Nucleus accumbens (tissue), 56 donors: ENCODE measurements around the gene RAPGEF6.
A peak's percentile ranks its signal among the peaks of the same experiment; 100 is the strongest.
"Not testable (repeated sequence)": the region's sequence is repeated elsewhere in the genome, so short reads cannot be mapped to it uniquely, and the experiment has no call there.

Experiments used
- DNase-seq, 56 donors: peaks; one replicate each; lab custom pipeline; 2025; lab: John Stamatoyannopoulos, UW

RAPGEF6 gene

DNA sequence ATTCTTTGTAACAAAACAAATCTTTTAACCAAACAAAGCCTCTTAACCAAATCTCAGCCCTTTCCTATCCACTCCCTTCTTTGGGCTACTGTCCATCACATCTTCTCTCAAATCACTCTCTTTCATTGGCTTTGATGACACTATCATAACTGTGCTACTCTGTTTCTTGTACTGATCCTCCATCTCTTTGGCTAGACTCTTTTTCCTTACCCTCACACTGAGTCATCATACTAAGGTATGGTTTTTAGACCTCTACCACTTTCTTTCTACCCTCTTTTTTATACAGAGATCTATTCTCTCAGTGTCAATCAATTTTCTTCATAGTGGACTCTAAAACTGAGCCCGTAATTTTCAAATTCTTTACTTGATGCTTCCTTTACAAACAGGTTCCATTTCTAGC lies 174.9 kb downstream of the RAPGEF6 start:
- DNase-seq: no peak

DNA sequence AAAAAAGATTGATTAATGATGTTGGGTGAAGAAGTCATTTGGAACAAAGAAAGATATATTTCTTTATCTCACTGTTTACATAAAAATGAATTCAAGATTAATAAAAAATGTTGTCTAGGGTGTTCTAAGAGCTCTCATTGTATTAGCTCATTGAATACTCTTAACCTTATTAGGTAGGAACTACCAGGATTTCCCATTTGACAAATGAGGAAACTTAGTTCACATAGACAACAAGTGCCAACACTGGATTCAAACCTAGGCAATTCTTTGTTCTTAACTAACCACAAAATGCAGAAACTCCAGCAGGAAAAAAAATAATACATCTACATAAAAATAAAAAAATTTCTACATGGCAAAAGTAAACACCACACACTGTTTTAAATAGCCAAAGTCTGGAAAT lies 175.8 kb downstream of the RAPGEF6 start:
- DNase-seq: no peak

DNA sequence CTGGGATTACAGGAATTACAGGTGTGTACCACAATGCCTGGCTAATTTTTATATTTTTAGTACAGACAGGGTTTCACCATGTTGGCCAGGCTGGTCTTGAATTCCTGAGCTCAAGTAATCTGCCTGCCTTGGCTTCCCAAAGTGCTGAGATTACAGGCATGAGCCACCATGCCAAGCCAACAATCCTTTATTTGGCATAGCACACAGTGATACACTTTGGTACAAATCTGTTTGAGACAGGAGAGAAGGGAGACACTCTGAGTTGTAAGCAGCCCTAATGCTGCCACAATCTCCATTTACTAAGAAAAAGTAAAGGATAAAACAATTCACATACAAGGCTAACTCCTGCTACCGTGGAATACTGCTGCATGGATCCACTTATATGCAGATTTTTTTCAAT lies 177.8 kb downstream of the RAPGEF6 start:
- DNase-seq: no peak

DNA sequence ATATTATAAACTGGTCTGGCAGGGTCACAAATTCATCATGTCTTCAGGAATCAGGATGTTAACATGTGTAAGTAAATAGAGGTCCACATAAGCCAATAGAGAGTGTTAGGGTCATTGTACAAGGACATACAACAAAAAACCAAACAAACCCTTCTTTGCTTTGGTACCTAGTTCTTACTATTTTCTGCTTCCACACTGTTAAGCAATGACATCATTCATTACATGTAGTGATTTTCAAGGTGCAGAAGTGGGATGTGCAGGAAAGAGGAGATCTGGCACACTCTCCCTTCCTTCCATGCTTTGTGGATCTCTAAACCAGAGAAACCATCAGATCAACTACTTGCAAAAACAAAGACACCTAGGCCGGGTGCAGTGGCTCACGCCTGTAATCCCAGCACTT lies 184.1 kb downstream of the RAPGEF6 start:
- no peak for DNase-seq

DNA sequence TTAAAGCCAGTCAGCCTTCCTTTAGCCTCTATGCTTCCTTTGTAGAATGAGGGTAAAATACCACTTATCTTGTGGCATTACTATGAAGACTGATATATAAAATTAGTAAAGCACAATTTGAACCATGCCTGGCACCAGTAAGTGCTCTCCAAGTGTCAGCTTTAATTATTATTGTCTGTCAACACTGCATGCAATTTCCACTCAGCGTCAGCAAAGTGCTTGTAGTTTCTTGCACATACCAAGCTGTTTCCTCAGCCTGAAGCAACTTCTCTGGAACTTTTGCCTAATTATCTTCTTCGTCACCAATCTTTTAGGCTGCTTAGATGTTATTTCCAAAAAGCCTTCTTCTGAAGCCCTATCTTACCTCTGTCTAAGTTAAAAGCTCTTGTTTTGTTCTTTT lies 193.8 kb downstream of the RAPGEF6 start:
- DNase-seq: no peak

DNA sequence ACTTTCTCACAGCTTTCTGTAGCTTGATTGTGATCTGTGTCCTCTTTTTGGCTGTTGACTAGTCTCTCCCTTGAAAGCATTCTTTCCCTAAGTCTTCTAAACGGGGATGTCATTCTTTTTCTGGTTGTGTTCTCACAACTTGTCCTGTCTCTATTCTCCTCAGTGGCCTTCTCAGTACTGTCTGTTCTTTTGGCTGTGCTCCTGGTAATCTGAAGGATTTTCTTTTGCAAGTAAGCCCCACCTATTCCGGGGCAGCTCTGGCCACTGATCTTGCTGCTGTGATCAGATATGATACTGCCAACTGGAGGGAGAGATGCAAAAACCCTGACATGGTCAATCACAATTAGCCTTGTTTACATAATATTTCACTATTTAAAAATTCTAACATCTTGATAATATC lies 198.9 kb downstream of the RAPGEF6 start:
- peak in 1 of 56 donors; percentile 2 for DNase-seq

DNA sequence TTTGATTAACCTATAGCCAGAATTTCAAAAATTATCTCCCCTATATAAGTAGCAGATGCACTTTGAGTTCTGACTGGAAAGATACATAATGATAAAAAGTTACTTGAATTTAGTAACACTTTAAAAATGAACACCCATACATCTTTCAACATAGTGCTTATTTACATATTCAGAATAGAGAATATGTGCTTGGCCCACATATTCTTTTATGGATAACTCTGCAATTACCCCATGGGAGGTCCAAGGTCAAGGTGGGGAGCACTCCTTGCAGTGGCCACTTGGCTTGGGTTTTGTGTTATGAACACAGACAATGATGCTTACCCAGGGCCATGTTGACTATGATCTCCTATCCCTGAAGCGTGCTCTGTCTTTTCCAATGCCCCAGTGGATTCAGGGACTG lies 201.9 kb downstream of the RAPGEF6 start:
- DNase-seq: no peak

DNA sequence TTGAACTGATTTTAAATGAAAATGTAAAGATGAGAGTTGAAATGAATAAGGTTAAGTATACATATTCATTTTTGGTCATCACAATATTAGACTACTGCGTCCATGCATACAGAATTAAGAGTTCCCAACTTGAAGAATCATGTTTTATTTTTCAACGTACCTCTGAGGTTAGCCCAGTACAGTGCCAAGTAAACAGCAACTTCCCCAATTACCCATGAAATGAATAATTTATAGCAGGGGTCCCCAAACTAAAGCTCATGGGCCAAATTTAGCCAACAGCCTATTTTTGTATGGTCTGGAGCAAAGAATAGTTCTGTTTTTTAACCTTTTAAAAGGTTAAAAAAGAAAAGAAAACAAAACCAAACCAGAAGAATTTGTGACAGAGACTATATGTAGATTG lies 203.2 kb downstream of the RAPGEF6 start:
- DNase-seq: no peak

DNA sequence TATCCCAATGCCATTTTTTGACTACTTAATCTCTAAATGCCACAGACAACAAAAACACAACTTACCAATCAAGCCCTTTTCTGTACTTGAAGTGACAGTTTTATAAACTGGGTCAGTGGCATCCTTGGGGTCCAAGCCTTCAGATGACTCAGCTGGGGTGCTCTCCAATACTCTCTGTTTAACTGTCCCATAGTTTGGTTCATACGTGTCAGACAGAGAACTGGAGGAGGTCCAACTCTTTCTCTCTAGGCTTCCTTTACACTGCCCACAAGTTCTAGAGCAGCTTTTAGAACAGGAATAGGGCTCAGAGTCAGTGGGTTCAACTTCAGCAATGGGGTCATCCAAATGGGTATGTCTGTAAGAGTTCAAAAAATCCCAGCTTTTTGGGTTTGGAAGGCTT lies 204.2 kb downstream of the RAPGEF6 start:
- DNase-seq: no peak

DNA sequence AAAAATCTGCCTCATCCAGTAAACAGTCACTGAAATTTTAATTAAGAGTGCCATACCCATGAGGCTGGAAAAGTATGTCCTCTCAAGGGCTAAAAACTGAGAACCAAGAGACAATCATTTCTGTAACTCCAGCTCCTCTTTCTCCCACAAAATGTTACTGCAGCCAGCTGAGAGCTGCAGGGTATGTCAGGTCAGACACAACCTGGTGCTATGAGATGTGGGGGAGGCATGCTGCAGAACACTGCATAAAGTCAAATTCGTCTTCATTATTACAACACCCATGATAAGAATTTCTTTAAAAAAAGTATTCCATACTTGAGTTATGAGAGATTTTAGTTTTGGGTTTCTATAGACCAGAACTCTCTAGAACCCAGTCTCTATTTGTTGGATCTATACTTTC lies 209.0 kb downstream of the RAPGEF6 start:
- DNase-seq: peak in 6 of 56 donors; percentile 2 to 29 (median 20)

DNA sequence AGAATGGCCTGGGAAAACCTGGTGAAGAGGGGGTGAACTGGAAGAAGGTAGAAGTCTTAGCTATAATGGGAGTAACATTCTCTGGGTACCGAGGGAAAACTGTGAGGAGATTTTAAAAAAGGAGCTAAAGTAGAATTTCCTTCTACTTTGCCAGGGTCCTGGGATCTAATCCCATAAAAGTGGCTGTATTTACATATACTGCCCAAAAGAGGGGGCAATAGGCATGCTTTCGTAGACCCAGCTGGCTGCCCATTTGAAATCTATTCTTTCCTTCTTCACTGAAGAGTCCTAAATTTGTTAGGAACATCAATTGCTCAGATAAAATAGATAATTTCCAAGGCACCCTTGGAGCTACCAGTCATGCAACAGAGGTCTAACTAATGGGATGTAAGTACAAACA lies 212.0 kb downstream of the RAPGEF6 start:
- no peak for DNase-seq

DNA sequence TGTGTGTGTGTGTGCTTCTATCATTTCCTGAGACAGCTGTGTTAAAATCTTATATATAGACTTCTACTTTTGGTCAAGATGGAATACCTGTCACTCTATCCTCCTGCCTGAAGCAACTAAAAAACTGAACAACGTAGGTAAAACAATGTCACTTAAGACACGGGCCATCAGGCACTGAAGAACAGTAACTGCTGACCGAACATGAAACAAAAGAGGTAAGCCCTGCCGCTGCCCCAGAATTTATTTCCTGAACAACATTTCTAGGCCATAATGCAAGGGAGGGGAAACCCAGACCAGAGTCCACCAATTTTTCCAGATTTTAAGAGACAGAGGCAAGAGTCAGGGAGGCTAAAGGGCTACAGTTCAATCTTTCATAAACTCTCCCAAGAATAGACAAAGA lies 215.2 kb downstream of the RAPGEF6 start:
- DNase-seq: no peak

DNA sequence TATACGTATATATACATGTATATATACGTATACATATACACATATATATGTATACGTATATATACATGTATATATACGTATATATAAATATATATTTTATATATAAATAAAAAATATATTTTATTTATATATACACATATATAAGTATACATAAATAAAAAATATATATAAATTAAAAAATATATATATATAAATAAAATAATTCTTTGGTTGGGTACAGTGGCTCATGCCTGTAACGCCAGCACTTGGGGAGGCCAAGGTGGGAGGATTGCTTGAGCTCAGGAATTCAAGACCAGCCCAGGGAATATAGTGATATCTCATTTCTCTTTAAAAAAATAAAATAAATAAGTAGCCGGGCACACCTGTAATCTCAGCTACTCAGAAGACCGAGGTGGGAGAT lies 216.2 kb downstream of the RAPGEF6 start:
- no peak for DNase-seq

DNA sequence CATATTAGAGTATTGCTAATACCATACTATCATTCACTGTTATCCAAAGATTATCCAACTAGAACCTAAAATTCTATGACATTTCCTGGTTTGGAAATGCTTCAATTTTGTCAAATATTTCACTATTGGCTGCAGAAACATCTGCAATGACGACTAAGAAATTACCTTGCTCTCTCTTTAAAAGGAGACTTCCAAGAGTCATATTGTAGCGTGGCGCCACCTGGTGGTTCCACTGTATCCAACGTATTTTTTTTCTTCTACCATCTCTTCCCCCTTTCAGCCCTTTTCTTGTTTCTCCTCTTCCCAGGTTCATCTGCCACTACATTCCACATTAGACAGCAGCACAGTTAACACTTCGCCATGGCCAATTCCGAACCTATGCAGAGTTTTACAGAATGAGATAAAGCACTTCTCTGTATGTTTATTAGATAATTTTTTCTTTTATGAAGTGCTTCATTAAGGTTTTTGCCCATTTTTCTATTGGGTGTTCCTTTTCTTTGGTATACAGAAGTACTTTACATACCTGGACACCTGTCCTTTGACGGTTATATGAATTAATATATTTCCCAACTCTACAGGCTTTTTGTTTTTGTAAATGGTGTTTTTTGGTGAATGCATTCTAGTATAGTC lies 217.7 kb downstream of the RAPGEF6 start:
- peak in 49 of 56 donors; percentile 4 to 89 (median 47) for DNase-seq

DNA sequence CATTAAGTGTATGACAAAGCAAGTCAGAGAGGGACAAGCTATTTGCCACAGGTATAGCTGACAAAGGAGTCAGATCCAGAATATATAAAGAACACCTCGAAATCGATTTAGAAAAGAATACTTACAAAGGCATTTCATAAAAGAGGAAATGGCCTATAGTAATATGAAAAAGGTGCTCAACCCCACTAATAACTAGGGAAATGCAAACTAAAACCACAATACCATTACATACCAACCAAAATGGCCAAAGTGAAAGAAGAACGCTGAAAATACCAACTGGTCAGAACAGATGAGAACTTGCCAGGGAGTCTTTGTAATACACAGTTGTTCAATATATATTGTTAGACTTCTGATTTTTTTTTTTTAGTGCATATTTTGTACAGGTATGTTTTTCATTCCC lies 218.3 kb downstream of the RAPGEF6 start:
- DNase-seq: no peak

DNA sequence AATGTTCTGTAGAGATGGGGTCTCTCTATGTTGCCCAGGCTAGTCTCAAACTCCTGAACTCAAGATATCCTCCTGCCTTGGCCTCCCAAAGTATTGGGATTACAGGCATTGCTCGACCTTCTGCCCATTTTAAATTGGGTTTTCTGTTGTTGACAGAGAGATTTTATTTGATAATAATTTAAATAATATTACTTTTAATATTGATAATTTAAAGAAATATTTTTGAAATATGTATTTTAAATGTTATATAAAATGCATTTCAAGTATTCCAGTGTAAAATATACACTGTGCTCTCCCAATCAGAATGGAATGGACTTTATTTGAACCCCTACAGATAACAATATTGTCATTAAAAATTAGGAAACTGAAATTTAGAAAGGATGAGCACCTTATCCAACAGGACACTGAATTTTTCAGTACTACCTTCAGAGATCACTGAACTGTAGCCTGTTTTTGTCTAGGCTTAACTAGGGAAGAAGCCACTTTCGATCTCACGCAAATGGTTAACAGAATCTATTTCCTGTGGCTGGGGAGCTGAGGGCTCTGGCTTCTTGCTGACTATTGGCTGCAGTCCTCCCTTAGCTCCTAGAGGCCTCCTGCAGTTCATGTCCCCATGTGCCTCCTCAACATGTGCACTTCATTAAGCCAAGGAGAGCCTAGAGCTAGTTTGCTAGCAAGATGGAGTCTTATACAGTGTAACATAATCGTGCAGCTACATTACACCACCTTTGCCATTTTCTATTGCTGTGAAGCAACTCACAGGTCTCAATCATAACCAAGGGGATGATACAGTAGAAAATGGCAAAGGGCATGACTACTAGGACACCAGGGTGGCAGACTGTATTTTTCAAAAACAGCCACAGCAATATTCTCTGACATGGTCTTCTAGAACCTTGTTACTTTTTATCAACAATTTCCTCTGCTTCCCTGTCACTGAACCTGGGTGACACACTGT lies 221.1 kb downstream of the RAPGEF6 start:
- DNase-seq: no peak

DNA sequence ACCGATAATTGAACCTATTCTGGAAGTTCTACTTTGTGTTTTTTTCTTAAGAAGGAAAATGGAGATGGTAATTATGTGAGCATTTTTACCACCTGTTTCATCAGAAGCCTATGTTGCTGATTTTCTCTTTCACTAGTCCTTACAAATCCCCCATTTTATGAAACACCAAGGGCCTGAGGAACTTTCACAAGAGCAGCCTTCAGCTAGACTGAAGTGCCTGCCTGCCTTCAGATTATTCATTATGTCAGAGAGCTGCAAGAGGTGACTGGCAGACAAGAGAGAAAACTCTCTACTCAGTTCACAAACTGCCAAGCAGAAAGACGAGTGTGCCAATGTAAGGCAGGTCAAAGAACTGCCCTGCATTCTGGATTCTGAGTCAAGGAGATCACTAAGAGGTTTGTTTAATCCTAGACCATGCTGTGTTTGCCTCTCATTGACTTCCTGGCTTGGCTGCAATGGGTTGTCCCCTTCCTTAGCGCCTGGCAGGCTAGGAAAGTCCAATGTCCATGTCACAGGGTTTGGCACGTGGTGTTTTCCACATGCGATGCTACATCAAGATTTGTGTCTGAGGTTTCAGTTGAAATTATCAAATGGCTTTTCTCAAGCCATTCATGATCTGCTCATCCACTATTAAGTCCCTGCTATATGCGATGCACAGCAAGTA lies 227.9 kb downstream of the RAPGEF6 start:
- peak in 2 of 56 donors; percentile 6 to 11 for DNase-seq

DNA sequence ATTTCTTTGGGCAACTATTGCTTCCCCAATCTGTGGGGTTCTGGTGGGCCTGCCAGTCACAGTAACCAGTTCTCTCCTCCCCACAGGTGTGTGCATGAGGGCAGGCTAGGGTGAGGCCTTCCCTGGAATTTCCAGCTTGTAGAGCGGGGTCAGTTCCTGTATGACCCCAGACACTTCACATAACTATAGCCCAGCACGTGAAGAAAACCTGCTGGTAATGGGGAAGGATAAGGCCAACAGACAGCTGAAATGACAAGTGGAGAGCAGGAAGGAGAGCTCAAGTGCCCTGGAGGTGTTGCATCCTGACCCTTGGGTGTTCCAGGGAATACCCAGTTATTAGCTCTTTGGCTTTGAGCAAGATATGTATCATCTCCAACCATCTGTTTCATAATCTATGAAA lies 229.0 kb downstream of the RAPGEF6 start:
- DNase-seq: no peak

DNA sequence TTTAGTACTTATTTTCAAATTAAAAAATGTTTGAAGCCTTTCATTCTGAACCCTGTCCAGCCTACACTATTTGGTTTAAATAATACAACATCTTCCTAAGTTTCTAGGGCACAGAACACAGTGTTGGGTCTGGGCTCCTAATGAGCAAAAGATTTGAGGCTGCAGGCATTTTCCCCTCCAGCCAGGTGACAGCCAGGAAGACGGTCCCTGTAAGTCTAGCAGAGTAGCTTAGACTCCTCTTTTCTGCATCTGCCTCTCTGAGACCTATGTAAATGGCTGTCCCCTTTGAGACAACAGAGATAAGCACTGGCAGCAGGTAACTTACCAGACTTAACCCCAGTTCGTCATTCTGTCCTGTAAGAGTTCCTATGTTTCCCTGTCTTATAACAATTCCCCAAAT lies 229.4 kb downstream of the RAPGEF6 start:
- no peak for DNase-seq

DNA sequence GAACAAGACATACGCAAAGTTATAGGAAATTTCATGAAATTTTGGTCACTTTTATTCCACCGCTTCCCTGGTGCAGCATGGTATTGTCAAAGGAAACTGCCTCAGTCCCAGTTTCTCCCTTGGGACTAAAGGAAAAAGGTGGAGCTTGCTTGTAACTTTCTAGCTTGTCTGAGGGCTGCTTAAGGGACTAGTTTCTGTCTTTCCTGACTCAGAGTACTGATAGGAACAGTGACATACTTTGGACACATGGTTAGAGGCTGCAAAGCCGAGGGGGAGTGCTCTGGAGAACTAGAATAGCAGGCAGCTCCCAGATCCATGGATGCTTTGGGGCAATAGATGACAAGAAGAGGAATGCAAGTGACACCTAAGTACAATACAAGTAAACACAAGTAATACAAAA lies 234.4 kb downstream of the RAPGEF6 start:
- no peak for DNase-seq

DNA sequence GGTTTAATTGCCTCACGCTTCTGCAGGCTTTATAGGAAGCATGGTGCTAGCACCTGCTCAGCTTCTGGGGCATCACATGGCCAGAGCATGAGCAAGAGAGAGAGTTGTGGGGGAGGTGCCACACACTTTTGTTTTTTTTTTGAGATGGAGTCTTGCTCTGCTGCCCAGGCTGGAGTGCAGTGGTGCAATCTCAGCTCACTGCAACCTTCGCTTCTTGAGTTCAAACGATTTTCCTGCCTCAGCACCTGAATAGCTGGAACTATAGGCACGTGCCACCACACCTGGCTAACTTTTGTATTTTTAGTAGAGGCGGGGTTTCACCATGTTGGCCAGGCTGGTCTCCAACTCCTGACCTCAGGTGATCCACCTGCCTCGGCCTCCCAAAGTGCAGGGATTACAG lies 236.0 kb downstream of the RAPGEF6 start:
- not testable (repeated sequence) for DNase-seq
